IMR-90 (cell line): ENCODE data around the gene GABRG2. TPM values are rescaled to one million over a fixed set of nuclear protein-coding genes. Genes with fewer than 3 reads are reported as not detected.

Experiments used
- ATAC-seq: fragments of 200-7000 bp; cut with Tn5 transposase; 2 replicates; pipeline ENCODE4 v1.9.1; 2020; ENCODE audit warnings: low read depth, mild to moderate bottlenecking, moderate library complexity
- BruUV-seq: library from RNA; stranded (reverse); fragments of 400-500 nt; replicated peaks from 2 replicates; lab custom pipeline; 2021; lab: Mats Ljungman, UMichigan
- CTCF ChIA-PET: fragments of 300-600 bp; formaldehyde crosslinking; extraction: SDS; loops from one replicate; lab custom pipeline; 2021; ENCODE audit warnings: antibody characterized with exemption; lab: Yijun Ruan, JAX
- POLR2A ChIA-PET: fragments of 300-600 bp; sonication (Branson Sonifier 250); formaldehyde crosslinking; loops from one replicate; lab custom pipeline; 2022; ENCODE audit warnings: antibody characterized with exemption; ENCODE audit not compliant: unreplicated experiment; lab: Charles Lee
- DNase-seq: peaks from one replicate; pipeline ENCODE4 v3.0.0; 2013
- H2AFZ ChIP-seq: replicated peaks from 2 replicates; pipeline ENCODE3; 2013; ENCODE audit warnings: low read length, mild to moderate bottlenecking; ENCODE audit not compliant: poor library complexity
- H2AK5ac ChIP-seq: 2 replicates; pipeline ENCODE4 v1.6.1; 2013; ENCODE audit warnings: low read depth, low read length, inconsistent platforms
- H2AK9ac ChIP-seq: replicated peaks from 2 replicates; pipeline ENCODE3; 2013; ENCODE audit warnings: mild to moderate bottlenecking, low read depth, low read length, moderate library complexity; ENCODE audit not compliant: poor library complexity
- H2BK120ac ChIP-seq: 2 replicates; pipeline ENCODE4 v1.6.1; 2013; ENCODE audit warnings: low read depth, low read length, inconsistent platforms
- H2BK15ac ChIP-seq: 3 replicates; pipeline ENCODE4 v1.6.1; 2013; ENCODE audit warnings: low read depth, low read length, inconsistent platforms
- H2BK20ac ChIP-seq: 2 replicates; pipeline ENCODE4 v1.6.1; 2013; ENCODE audit warnings: low read depth, mild to moderate bottlenecking, inconsistent platforms, low read length, moderate library complexity
- H2BK5ac ChIP-seq: 2 replicates; pipeline ENCODE4 v1.6.1; 2013; ENCODE audit warnings: mild to moderate bottlenecking, low read depth, low read length, inconsistent platforms; ENCODE audit not compliant: poor library complexity, severe bottlenecking
- H3K14ac ChIP-seq: replicated peaks from 2 replicates; pipeline ENCODE4 v1.6.1; 2013; ENCODE audit warnings: low read depth, low read length, inconsistent platforms
- H3K18ac ChIP-seq: 2 replicates; pipeline ENCODE4 v1.6.1; 2013; ENCODE audit warnings: low read depth, low read length, control low read depth
- H3K23ac ChIP-seq: 2 replicates; pipeline ENCODE4 v1.6.1; 2013; ENCODE audit warnings: low read depth, low read length, inconsistent platforms
- H3K27ac ChIP-seq: 2 replicates; pipeline ENCODE4 v1.5.1; 2013; ENCODE audit warnings: mild to moderate bottlenecking, control low read depth, low read length; ENCODE audit not compliant: insufficient read depth
- H3K27me3 ChIP-seq: 2 replicates; pipeline ENCODE4 v1.6.1; 2013; ENCODE audit warnings: low read length; ENCODE audit not compliant: control insufficient read depth, insufficient read depth
- H3K36me3 ChIP-seq: 2 replicates; pipeline ENCODE4 v1.6.1; 2013; ENCODE audit warnings: low read length, mixed read lengths; ENCODE audit not compliant: control insufficient read depth, insufficient read depth
- H3K4ac ChIP-seq: 2 replicates; pipeline ENCODE4 v1.6.1; 2013; ENCODE audit warnings: low read depth, low read length, inconsistent platforms
- H3K4me1 ChIP-seq: 2 replicates; pipeline ENCODE4 v1.6.1; 2013; ENCODE audit warnings: low read length, mixed read lengths; ENCODE audit not compliant: control insufficient read depth, insufficient read depth
- H3K4me2 ChIP-seq: 2 replicates; pipeline ENCODE4 v1.6.1; 2013; ENCODE audit warnings: low read depth, mild to moderate bottlenecking, control low read depth, low read length, moderate library complexity
- H3K4me3 ChIP-seq: 2 replicates; pipeline ENCODE4 v1.5.1; 2013; ENCODE audit warnings: low read depth, mild to moderate bottlenecking, control low read depth, low read length, moderate library complexity; ENCODE audit not compliant: insufficient read depth
- H3K56ac ChIP-seq: 2 replicates; pipeline ENCODE4 v1.6.1; 2013; ENCODE audit warnings: low read length, inconsistent platforms; ENCODE audit not compliant: insufficient read depth; ENCODE audit errors: extremely low read depth
- H3K79me1 ChIP-seq, 2 experiments: 2 replicates each; pipeline ENCODE4 v1.6.1; 2013; ENCODE audit warnings: low read length in 2 of 2, inconsistent platforms in 1 of 2, low read depth in 1 of 2
- H3K9ac ChIP-seq: 2 replicates; pipeline ENCODE4 v1.6.1; 2013; ENCODE audit warnings: low read depth, low read length, control low read depth
- H3K9me1 ChIP-seq: 2 replicates; pipeline ENCODE4 v1.6.1; 2013; ENCODE audit warnings: low read length, inconsistent platforms; ENCODE audit not compliant: insufficient read depth
- H3K9me3 ChIP-seq: 2 replicates; pipeline ENCODE4 v1.6.1; 2013; ENCODE audit warnings: low read length; ENCODE audit not compliant: control insufficient read depth, insufficient read depth
- H4K20me1 ChIP-seq: 2 replicates; pipeline ENCODE4 v1.6.1; 2013; ENCODE audit warnings: low read length, inconsistent platforms; ENCODE audit not compliant: insufficient read depth
- H4K5ac ChIP-seq: 2 replicates; pipeline ENCODE4 v1.6.1; 2013; ENCODE audit warnings: mild to moderate bottlenecking, low read depth, low read length, control low read depth
- H4K8ac ChIP-seq, 2 experiments: 2 replicates each; pipeline ENCODE4 v1.6.1; 2013; ENCODE audit warnings: low read depth in 2 of 2, low read length in 2 of 2, control low read depth in 1 of 2, inconsistent platforms in 1 of 2
- H4K91ac ChIP-seq: 2 replicates; pipeline ENCODE4 v1.6.1; 2013; ENCODE audit warnings: low read depth, low read length, inconsistent platforms; ENCODE audit not compliant: insufficient read depth
- CEBPB ChIP-seq: IDR thresholded peaks from 2 replicates; pipeline ENCODE4 v1.6.1; 2012; ENCODE audit warnings: low read depth, low read length, improper control_type of control experiment
- CHD1 ChIP-seq: IDR thresholded peaks from 2 replicates; pipeline ENCODE4 v1.6.1; 2012; ENCODE audit warnings: low read depth, low read length, improper control_type of control experiment
- CTCF ChIP-seq: conservative IDR thresholded peaks from 2 replicates; pipeline ENCODE4 v1.5.1; 2012; ENCODE audit warnings: mild to moderate bottlenecking, low read depth, low read length, improper control_type of control experiment
- ELK1 ChIP-seq: fragments of 150-350 bp; IDR thresholded peaks from 2 replicates; pipeline ENCODE4 v1.6.1; 2016; ENCODE audit warnings: low read depth, mild to moderate bottlenecking, low read length, moderate library complexity, borderline replicate concordance
- FOS ChIP-seq: fragments of 150-350 bp; IDR thresholded peaks from 2 replicates; pipeline ENCODE4 v1.6.1; 2016; ENCODE audit warnings: low read depth, low read length
- MAFK ChIP-seq: IDR thresholded peaks from 2 replicates; pipeline ENCODE4 v1.6.1; 2012; ENCODE audit warnings: low read depth, low read length, improper control_type of control experiment
- MXI1 ChIP-seq: IDR thresholded peaks from 2 replicates; pipeline ENCODE4 v1.6.1; 2012; ENCODE audit warnings: low read depth, mild to moderate bottlenecking, low read length, moderate library complexity, borderline replicate concordance
- NFE2L2 ChIP-seq: fragments of 150-350 bp; IDR thresholded peaks from 2 replicates; pipeline ENCODE4 v1.6.1; 2016; ENCODE audit warnings: low read depth, mild to moderate bottlenecking, low read length
- RAD21 ChIP-seq: IDR thresholded peaks from 2 replicates; pipeline ENCODE4 v1.6.1; 2012; ENCODE audit warnings: low read length, improper control_type of control experiment
- RFX5 ChIP-seq: IDR thresholded peaks from 2 replicates; pipeline ENCODE4 v1.8.0; 2012; ENCODE audit warnings: low read depth, mild to moderate bottlenecking, low read length, moderate library complexity
- SMC3 ChIP-seq: fragments of 150-350 bp; IDR thresholded peaks from 2 replicates; pipeline ENCODE4 v1.6.1; 2016; ENCODE audit warnings: low read depth, mild to moderate bottlenecking, antibody characterized with exemption, low read length, moderate library complexity
- WGBS, 2 experiments: methylation state at CpG; one replicate each; pipeline versions ENCODE4 v1.1.5 to v1.1.7; 2013; ENCODE audit warnings: missing lambda C conversion rate in 2 of 2; ENCODE audit not compliant: insufficient read length in 1 of 2; ENCODE audit errors: extremely low coverage in 2 of 2; 5-methylcytosine and 5-hydroxymethylcytosine counted together
- dilution Hi-C: fragments of 300-500 bp; cut with HindIII; formaldehyde crosslinking; loops from one replicate; pipeline ENCODE4 v1.14.3; 2018; ENCODE audit warnings: low sequenced_read_pairs; ENCODE audit not compliant: unreplicated experiment
- in situ Hi-C: fragments of 300-500 bp; cut with MboI; formaldehyde crosslinking; loops from 3 replicates; pipeline ENCODE4 v1.14.3; 2019; ENCODE audit warnings: low sequenced_read_pairs, inconsistent platforms, mixed read lengths
- intact Hi-C: fragments of 100-400 bp; cut with micrococcal nuclease; formaldehyde crosslinking; loops from 2 replicates; pipeline ENCODE4 v1.10.0; 2022
- polyA plus RNA-seq, 3 experiments: library from polyadenylated mRNA; depleted of rRNA; stranded (reverse); fragments of >200 nt; gene quantifications; 2 replicates each; pipeline ENCODE4 v1.2.3, GENCODE V29; 2012; ENCODE audit warnings: low replicate concordance in 1 of 3
- total RNA-seq: library from RNA; depleted of rRNA; stranded (reverse); fragments of >200 nt; gene quantifications from 2 replicates; pipeline ENCODE4 v1.2.3, GENCODE V29; 2012

GABRG2 gene
- total and polyA plus RNA-seq, 2 of the 4 experiments (the other 2 are of a cell fraction): not detected

- ChIA-PET CTCF (no interaction called here), POLR2A (no interaction called here)
- H3K14ac ChIP-seq: no peak overlapping the region
- H3K4me2 ChIP-seq: no peak overlapping the region
- H3K23ac ChIP-seq: no peak overlapping the region
- no peak overlapping the region for H3K4me3 ChIP-seq
- no peak for ATAC-seq
- BruUV-seq: no TSS peak
- no peak overlapping the region for H3K56ac ChIP-seq
- H2AK9ac ChIP-seq: no peak overlapping the region
- no peak overlapping the region for H4K8ac ChIP-seq
- H3K4me1 ChIP-seq: no peaks in the 10 kb centered on the region
- no peak overlapping the region for H3K18ac ChIP-seq
- H3K9me3 ChIP-seq: peaks cover 3% of the 10 kb centered on the region; the same call in 1 of the 2 replicates
- no peaks in the 10 kb centered on the region for H3K36me3 ChIP-seq
- no peaks in the 10 kb centered on the region for H3K79me1 ChIP-seq
- H4K5ac ChIP-seq: no peak overlapping the region
- H4K91ac ChIP-seq: no peak overlapping the region
- dilution Hi-C loops: no loop called here
- in situ Hi-C loops: no loop called here
- no peak overlapping the region for H3K9ac ChIP-seq
- H2BK120ac ChIP-seq: no peak overlapping the region
- no peak overlapping the region for H2BK20ac ChIP-seq
- no peaks in the 10 kb centered on the region for H3K9me1 ChIP-seq
- H2BK15ac ChIP-seq: no peak overlapping the region
- H2AFZ ChIP-seq: no peak overlapping the region
- no peaks in the 10 kb centered on the region for H3K27me3 ChIP-seq
- H3K27ac ChIP-seq: no peak overlapping the region
- WGBS, 2 experiments: no CpG with 5 or more reads among the region's 1 CpG
- no peak for TF ChIP-seq MAFK
- TF ChIP-seq CTCF: no peak
- no peak for TF ChIP-seq RFX5
- TF ChIP-seq ELK1: no peak
- no peak for TF ChIP-seq MXI1
- TF ChIP-seq FOS: no peak
- no peak for TF ChIP-seq CEBPB
- TF ChIP-seq CHD1: no peak
- TF ChIP-seq NFE2L2: no peak
- no peak for TF ChIP-seq RAD21
- no peak for TF ChIP-seq SMC3
- no peak overlapping the region for H2AK5ac ChIP-seq
- no peak for DNase-seq
- H4K20me1 ChIP-seq: no peaks in the 10 kb centered on the region
- no peak overlapping the region for H3K4ac ChIP-seq
- intact Hi-C loops: no loop called here
- H2BK5ac ChIP-seq: no peak overlapping the region
Measured at GRCh38 chr5:162037431-162037830, 30.1 kb upstream of the GABRG2 start.
